Measurements from ENCODE around the gene CDIP1.

The CDIP1 gene

GRCh38 chr16:4461250-4462085 lies 77.1 kb downstream of the CDIP1 start:
- no peak overlapping the region for H3K4me3 ChIP-seq (ENCODE audit: low read depth, low read length)
- TF ChIP-seq CTCF (IDR thresholded peaks at IDR 0.05; ENCODE audit: low read depth, low read length, missing control alignments) = no peak
- no peak for DNase-seq (ENCODE audit: low read depth)

GRCh38 chr16:4460936-4461249 lies 77.7 kb downstream of the CDIP1 start:
- no peak for TF ChIP-seq CTCF (IDR thresholded peaks at IDR 0.05; ENCODE audit: low read depth, low read length, missing control alignments)
- no peak overlapping the region for H3K4me3 ChIP-seq (ENCODE audit: low read depth, low read length)
- no peak for DNase-seq (ENCODE audit: low read depth)
